ENCODE measurements around the gene CYTIP.

The CYTIP gene

DNA sequence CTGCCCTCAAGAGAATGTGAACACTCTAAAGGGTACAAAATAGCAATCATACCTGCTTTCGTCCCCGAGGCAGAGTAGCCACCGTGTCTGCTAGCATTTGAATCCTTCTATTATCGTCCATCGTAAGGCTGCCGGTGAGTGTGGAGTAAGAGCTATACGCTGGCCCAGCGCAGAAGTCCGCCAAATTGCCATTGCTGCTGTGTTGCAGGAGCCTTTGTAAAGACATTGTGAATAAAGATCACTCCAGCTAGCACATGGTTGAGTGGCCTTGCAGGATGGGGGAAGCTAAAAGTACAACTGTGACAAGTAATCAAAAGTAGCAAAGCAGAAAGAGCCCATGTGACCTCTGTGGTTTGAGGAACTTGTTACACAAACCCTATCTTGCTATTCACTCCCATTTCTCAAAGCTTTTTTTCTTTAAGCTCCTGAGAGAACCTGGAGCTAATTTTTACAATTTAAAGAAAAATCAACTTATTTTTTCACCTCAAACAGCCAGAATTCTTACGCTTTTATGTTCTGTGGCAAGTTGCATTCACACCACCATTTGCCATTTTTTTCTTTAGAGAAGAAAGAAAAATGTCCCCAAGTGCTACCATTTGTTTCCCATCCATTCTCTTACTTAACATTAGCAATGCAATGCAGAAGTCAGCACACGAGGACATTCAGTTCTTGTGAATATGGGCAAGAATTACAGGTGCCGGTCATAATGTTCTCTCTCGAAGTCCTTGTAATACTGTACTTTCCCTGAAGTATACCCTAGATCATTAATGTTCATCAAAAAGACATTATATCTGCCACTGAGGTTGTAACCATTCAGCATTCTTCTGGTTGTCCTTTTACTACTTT is at the start of gene CYTIP:
CYTIP (minus strand) TSS at position 295 of the 846 bp plus-strand sequence; CDS start at position 226, 69 bp downstream.
- peak in 1 of 2 donors; percentile 13 for DNase-seq (ENCODE audit: extremely low read depth in 1 of 2, low read depth in 1 of 2)

DNA sequence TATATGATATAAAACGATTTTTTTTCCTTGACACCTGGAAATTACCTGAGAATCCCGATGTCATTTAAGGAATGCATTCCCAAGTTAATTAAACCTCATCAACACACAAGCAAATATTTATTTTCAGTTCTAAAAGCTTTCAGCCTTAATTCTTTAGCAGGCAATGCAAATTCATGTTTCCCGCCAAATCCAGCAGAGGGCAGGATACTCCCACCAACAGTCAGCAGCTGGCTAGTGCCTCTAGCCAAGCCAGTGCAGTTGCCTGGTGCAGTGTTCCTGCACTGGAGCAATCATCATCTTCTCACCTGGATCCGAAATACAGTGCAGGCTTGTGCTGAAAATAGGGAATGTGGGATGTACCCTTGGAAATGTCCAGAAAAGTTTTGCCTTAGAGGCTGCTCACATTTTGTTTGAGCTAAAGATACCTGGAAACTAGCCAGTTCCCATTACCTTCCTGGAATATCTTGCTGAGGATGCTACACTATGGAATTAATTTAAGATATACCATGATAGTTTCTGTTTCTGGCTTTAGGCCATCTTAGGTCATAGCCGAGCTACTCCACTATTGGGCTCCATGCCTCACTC is 48.4 kb upstream of the CYTIP start:
- peak; percentile 40 for DNase-seq (ENCODE audit: extremely low read depth in 1 of 2, low read depth in 1 of 2)

DNA sequence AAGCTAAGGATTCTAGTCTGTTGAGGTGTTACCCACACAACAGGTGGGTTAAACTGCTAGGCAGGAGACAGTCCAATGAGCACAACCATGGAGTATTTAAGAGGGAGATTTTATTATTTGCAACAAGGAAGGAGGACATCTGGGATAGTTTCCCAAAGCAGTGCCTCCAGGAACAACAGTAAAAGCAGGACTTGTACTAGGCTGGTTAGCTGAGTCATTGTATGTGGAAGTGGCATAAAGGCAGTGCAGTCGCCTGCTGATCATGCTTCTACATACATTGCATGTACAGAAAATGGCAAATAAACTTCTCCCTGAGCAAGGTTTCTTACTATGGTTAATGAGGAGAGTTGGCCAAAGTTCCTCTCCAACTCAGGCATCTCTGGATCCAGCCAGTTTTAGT is 46.1 kb upstream of the CYTIP start:
- no peak for DNase-seq (ENCODE audit: extremely low read depth in 1 of 2, low read depth in 1 of 2)

DNA sequence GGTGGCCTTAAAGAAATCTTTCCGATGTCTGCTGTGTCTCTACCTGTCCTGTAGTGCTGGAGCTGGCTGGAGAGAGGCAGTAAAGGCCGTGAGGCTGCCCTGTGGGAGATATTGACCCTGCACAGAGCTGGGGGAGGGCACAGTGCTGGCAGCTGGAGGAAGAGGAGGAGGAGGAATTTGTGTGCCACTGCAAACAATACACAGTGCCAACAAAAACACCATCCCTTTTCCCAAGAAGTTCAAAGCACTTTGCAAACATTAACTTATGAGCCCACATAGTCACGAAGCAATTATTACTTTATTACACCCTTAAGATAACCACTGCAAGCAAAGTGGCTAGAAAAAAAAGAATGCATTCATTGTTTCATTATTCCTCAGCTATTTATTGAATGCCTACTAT is 45.0 kb upstream of the CYTIP start:
- DNase-seq (ENCODE audit: extremely low read depth in 1 of 2, low read depth in 1 of 2): no peak

DNA sequence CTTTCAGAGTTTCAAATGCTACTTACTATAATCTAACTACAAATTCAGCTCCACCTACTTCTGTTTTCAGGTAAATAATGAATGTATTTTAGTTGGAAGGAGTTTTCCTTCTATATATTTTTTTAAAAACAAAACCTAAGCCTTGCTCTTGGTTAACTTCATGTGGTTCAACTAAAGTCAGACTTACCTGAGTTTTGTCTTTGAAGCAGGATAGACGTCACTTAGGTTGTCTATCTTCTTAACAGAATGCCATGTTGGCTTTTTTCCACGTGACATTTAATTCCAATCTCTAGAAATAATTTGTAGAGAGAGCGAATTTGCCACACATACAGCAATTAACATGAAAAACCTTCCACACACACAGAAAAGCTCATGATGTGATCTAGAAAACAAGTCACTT is 43.9 kb upstream of the CYTIP start:
- no peak for DNase-seq (ENCODE audit: extremely low read depth in 1 of 2, low read depth in 1 of 2)

DNA sequence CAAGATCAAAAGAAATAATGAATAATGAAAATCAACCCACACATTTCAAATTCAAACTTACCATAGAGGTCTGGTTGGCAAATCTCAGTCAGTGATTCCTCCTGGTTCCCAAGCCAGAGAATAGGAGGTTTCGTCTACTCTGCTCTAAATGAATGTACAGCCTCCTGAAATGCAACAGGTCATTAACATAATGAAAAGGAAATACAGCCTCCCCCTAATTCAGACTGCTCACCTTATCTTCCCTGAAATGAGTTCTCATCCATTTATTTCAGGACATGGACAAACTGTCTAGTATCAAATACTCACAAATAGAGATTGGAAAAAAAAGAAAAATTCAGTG is 43.4 kb upstream of the CYTIP start:
- DNase-seq (ENCODE audit: extremely low read depth in 1 of 2, low read depth in 1 of 2): no peak

DNA sequence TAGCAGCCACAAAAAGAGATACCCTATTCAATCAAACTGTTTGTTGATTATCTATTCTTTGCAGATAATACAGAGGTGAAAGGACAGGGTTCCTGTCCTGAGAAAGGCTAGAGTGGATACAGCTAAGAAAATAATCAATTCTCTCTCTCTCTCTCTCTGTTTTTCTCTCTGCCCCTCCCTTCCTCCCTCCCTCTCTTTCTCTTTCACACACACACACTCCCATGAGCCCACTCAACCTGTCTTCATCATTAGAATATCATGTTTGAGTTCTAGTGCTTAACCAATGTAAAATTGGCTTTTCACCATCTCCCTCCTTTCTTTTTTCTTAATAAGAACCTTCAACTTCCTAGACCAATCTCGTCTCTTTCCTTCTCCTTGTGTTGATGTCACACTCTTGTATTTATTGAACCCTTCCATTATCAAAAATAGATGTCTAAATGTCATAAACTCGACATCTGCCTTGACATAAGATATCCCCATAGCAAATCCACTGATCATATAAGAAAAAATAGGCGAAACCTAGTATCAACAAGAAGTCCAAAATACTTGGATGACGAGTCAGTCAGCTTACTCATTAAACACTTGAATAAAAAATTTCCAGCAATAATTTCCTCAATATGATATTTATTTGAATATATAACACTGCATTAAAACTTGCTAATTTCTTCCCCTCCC is 42.8 kb upstream of the CYTIP start:
- DNase-seq (ENCODE audit: extremely low read depth in 1 of 2, low read depth in 1 of 2): no peak

DNA sequence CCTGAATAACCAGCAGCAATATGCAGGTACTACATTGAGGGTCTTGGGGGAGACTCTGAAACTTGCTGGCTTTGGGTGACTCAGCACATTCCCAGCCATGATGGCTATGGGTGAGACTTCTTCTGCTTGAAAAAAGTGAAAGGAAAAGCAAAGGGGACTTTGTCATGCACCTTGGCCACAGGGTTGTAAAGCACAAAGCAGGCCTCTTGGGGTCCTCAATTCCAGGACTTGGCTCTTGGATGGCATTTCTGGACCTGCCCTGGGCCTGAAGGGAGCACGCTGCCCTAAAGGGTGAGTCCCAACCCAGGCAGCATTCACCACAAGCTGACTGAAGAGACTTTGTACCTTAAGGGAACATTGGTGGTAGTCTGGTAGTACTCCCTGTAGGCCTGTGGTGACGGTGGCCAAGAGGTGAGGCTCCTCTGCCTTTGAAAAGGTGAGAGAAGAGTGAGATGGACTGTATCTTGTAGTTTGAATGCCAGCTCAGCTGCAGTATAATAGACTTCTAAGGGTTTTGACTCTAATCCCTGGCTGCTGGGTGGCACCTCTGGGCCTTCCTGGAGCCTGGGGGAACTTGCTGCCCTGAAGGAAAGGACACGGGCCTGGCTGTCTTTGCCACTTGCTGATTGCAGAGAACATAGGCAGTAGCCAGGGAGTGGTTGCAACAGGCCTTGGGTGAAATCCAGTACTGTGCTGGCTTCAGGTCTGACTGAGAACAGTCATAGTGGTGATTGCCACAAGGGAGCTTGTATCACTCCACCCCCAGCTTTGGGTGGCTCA is 36.5 kb upstream of the CYTIP start:
- no peak for DNase-seq (ENCODE audit: extremely low read depth in 1 of 2, low read depth in 1 of 2)

DNA sequence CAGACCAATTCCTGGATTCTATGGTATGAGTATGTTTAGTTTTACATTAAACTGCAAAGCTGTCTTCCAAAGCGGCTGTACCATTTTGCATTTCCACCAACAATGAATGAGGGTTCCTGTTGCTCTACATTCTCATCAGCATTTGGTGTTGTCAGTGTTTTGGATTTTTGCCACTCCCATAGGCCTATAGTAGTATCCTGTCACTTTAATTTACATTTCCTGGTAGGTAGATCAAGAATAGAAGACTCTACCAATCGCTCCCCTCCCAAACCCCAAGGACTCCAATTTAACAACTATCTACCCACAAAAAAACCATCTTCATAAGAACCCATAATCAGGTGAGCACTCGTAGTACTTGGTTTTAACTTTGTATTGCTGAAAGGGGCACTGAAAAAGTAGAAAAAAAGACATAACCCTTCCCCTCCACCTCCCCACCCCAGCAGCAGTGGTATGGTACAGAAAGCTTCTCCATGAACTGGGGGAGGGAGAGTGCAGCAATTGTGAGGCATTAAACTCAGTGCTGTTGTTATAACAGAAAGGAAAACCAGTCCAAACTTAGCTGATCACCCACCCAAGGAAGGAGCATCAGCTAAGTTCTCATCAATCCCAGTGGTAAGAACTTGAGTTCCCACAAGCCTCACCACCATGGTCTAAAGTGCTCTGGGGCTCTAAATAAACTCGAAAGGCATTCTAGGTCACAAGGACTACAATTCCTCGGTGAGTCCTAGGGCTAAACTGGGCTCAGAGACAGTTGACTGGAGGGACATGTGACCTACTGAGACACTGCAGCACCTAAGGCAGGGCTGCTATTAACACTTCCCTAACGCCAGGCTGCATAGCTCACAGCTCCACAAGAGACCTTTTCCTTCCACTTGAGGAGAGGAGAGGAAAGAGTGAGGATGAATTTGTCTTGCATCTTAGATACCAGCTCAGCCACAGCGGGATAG is 35.5 kb upstream of the CYTIP start:
- no peak for DNase-seq (ENCODE audit: extremely low read depth in 1 of 2, low read depth in 1 of 2)

DNA sequence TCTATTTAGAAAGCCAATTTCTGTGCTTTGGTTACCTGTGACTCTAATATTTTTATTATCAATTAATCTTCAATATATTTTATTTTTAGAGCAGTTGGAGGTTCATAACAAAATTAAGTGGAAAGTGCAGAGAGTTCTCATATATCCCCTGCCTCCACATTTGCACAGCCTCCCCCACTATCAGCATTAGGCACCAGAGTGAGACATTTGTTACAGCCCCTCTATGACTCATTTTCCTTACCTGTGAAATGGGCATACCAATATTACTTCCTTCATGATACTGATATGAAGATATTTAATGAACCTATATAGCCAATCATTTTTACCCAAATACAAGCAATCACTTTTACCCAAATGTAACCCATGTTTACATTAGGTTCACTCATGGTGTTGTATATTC is 34.0 kb upstream of the CYTIP start:
- DNase-seq (ENCODE audit: extremely low read depth in 1 of 2, low read depth in 1 of 2): no peak

DNA sequence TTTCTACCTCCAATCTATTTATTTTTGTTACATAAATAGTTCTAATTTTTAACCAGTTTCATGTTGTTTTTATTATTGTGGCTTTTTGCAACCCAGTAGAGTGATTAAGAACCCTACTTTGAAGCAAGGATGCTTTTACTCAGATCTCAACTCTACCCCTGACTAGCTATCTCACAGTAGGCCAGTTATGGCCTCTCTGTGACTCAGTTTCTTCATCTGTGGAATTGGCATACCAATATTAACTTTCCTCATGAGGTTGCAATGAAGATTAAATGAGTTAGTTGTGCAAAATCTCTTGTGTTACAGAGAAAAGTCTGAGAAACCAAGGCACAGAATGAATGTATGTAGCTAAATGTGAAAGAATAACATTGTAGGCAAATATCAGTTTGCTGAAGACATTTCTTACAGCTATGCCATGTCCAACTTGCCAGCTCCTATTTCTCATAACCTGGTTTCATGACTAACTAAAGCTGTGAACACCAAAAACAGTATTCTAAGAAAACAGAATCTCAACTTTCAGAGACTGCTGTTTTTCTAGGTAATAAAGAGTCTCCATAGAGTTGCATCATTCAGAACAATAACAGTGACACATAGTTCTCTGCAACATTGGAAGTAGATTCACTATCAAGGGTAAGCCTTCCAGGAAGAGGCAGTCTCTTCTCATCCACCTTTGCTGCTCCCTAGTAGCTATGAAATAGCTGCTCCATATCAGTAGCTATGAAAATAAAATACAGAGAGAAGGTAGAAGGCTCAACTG is 33.2 kb upstream of the CYTIP start:
- DNase-seq (ENCODE audit: extremely low read depth in 1 of 2, low read depth in 1 of 2): no peak

DNA sequence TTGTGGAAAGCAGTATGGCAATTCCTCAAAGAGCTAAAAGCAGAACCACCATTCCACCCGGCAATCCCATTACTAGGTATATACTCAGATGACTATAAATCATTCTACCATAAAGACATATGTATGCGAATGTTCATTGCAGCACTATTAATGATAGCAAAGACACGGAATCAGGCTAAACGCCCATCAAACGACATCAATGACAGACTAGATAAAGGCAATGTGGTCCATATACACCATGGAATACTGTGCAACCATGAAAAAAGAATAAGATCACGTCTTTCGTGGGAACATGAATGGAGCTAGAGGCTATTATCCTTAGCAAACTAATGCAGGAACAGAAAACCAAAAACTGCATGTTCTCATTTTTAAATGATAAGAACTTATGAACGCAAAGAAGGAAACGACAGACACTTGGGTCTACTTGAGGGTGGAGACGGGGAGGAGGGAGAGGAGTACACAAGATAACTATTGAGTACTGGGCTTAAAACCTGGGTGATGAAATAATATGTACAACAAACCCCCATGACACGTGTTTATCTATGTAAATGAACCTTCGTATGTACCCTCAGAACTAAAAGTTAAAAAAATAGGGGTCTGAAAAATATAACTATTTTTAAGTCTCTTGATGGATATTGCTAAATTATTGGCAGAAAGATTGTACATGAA is 32.0 kb upstream of the CYTIP start:
- DNase-seq (ENCODE audit: extremely low read depth in 1 of 2, low read depth in 1 of 2): no peak

DNA sequence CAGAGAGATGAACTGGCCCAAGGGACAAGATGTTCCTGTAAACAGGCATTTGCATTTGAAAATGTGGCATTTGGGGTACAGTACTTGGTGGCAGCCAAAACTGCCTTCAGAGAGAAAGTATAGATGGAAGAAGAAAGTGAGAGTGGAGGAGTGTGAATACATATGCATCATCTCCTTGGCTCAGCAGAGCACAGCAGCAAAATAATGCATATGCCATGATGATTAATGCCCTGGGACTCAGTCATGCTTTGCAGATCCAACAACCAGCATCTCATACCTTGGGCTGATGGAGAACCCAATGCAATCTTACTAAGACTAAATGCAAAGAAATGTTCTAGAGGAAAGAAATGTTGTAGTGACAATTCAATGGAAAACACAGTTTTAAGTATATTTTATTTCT is 29.7 kb upstream of the CYTIP start:
- DNase-seq (ENCODE audit: extremely low read depth in 1 of 2, low read depth in 1 of 2): no peak

DNA sequence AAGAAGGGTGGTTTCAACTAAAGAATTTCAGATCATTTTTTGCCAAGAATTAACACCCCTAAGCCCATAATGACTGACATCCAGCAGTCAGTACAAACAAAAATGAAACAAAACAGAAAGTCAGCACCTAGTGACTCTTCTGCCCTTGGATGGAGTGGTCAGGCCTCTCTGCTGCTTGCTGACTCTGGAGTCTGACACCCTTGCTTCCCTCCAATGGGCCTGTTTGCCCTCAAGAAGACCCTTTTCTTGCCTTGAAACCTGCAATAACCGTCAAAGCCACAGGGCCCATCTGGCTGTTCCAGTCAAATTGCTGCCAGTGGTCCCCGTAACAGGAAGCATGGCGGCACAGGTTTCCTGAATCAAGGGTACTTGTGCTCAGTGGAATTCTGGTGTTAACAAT is 27.2 kb upstream of the CYTIP start:
- no peak for DNase-seq (ENCODE audit: extremely low read depth in 1 of 2, low read depth in 1 of 2)

DNA sequence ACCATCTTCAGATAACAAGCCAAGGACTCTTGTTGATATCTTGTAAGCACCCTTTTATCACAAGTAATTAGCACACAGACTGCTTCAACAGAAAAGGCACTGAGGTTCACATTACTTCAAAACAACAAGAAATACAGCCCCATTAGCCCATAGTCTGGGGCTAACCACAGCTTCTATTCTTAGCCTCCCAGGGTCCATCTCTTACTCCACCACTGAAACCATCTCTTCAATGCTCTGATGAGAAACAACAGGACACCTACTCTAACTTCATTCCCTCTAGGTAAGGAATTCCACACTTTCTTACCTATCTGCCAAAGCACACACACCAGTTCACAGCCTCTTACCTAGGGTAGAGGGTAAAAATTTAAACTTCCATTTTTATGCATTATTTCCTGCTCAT is 26.4 kb upstream of the CYTIP start:
- no peak for DNase-seq (ENCODE audit: extremely low read depth in 1 of 2, low read depth in 1 of 2)

DNA sequence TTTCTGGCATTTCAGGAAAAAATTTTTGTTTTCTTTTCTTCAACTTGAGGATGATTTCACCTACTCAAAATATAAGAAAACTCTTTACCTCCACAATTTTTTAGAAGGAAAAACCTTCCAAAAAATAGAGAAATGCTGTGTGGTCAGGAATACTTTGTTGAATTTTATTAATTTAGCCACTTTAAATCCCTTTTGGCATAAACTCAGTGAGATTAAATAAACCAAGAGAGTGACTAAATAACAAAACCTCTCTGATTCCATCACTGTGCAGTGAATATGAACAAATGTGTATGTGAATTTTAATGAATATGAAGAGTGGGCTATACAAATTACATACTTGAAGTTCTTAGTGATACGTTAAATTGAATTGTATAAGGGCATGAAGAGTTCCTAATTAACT is 25.8 kb upstream of the CYTIP start:
- DNase-seq (ENCODE audit: extremely low read depth in 1 of 2, low read depth in 1 of 2): no peak

DNA sequence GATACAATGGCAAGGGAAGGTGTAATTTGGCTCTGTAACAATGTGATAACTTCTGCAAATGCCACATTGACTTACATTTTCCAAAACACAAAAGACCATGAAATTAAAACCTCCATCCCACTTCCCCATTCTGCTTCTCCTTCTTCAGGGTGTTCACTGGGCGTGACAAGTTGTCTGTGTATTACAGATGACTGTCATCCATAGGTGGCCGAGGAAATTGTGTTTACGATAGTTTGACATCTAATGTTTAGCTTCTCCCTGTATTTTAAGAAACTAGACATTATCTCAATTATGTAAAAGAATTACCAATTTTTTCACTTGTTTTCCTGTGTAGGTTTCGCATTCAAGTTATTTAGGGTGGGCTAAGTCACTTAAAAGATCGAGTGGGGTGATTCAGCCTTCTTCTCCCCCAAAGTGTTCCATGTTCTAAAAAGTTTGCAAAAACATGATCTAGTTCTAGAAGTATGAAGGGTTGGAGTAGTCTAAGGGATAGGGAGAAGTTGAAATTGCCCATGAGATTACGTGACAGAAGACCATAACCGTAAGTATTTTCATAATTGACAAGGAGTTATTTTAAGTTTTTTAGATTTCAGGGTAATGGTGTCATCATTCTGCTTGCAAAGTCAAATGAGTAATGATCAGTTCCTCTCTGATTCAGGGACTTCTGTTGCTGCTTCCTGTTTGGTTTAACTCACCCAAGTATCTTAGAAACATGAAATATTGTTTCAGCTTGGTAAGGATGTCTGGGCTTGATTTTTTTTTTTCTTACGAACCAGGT is 25.2 kb upstream of the CYTIP start:
- no peak for DNase-seq (ENCODE audit: extremely low read depth in 1 of 2, low read depth in 1 of 2)

DNA sequence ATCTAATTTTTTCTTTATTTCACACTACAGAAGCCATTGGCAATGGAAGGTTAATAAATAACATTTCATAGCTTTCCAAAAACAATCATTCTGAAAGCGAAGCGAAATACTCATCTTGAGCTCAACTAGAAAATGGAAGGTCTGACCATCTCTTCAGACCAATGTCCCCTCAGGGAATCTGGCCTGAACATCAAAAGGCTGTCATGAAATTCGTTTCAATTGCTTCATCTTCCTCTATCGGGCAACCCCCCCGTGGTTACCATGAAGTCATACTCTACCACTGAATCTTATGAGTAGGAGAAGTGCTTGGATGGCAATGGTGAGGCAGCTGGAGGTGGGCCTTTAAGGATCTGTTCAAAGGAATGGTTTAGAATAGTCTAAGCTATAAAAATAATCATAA is 22.9 kb upstream of the CYTIP start:
- no peak for DNase-seq (ENCODE audit: extremely low read depth in 1 of 2, low read depth in 1 of 2)

Measured in activated CD8-positive, alpha-beta memory T cell treated with anti-CD3 and anti-CD28 coated beads for 1 hour (primary cell).